ENCODE results near the gene SMYD5.

SMYD5 gene

GRCh38 chr2:73265298-73266060 is 51.4 kb downstream of the SMYD5 start:
- no peak overlapping the region for H3K4me3 ChIP-seq (ENCODE audit: low read depth, low read length)
- no peak for TF ChIP-seq CTCF (IDR thresholded peaks at IDR 0.05; ENCODE audit: control insufficient read depth, extremely low read depth, insufficient read depth)
- no peak for DNase-seq (ENCODE audit: low read depth)

- no peak for DNase-seq (ENCODE audit: low read depth)
- H3K4me3 ChIP-seq (ENCODE audit: low read depth, low read length): no peak overlapping the region
- TF ChIP-seq CTCF (IDR thresholded peaks at IDR 0.05; ENCODE audit: control insufficient read depth, extremely low read depth, insufficient read depth): no peak
Measured at GRCh38 chr2:73266061-73266901, 52.2 kb downstream of the SMYD5 start.

GRCh38 chr2:73267008-73267407 is 53.0 kb downstream of the SMYD5 start:
- no peak for DNase-seq (ENCODE audit: low read depth)
- no peak for TF ChIP-seq CTCF (IDR thresholded peaks at IDR 0.05; ENCODE audit: control insufficient read depth, extremely low read depth, insufficient read depth)
- no peak overlapping the region for H3K4me3 ChIP-seq (ENCODE audit: low read depth, low read length)

- no peak for DNase-seq (ENCODE audit: low read depth)
- TF ChIP-seq CTCF (IDR thresholded peaks at IDR 0.05; ENCODE audit: control insufficient read depth, extremely low read depth, insufficient read depth): no peak
- H3K4me3 ChIP-seq (ENCODE audit: low read depth, low read length): peak overlapping the region; percentile 56
Measured at GRCh38 chr2:73268366-73268829, 54.4 kb downstream of the SMYD5 start.

- TF ChIP-seq CTCF (IDR thresholded peaks at IDR 0.05; ENCODE audit: control insufficient read depth, extremely low read depth, insufficient read depth): 0 out of 2 replicates have a peak, but pooled peaks have one; percentile 16
- no peak for DNase-seq (ENCODE audit: low read depth)
- H3K4me3 ChIP-seq (ENCODE audit: low read depth, low read length): peak overlapping the region; percentile 56
Measured at GRCh38 chr2:73268830-73269685, 55.0 kb downstream of the SMYD5 start.

- peak overlapping the region; percentile 50 for H3K4me3 ChIP-seq (ENCODE audit: low read depth, low read length)
- DNase-seq (ENCODE audit: low read depth): no peak
- TF ChIP-seq CTCF (IDR thresholded peaks at IDR 0.05; ENCODE audit: control insufficient read depth, extremely low read depth, insufficient read depth): no peak
Measured at GRCh38 chr2:73269686-73270465, 55.8 kb downstream of the SMYD5 start.
